ENCODE results near the gene UCKL1.

The UCKL1 gene

GRCh38 chr20:63945031-63945658 is 11.1 kb downstream of the UCKL1 start:
- no peak overlapping the region for H3K4me3 ChIP-seq (ENCODE audit: low read depth, low read length)
- TF ChIP-seq CTCF (IDR thresholded peaks at IDR 0.05; ENCODE audit: insufficient read depth, low read depth, low read length, missing control alignments), result no peak
- no peak for DNase-seq (ENCODE audit: low read depth)

GRCh38 chr20:63944078-63944941 is 11.9 kb downstream of the UCKL1 start:
- no peak for TF ChIP-seq CTCF (IDR thresholded peaks at IDR 0.05; ENCODE audit: insufficient read depth, low read depth, low read length, missing control alignments)
- no peak for DNase-seq (ENCODE audit: low read depth)
- no peak overlapping the region for H3K4me3 ChIP-seq (ENCODE audit: low read depth, low read length)

GRCh38 chr20:63943808-63944077 is 12.5 kb downstream of the UCKL1 start:
- TF ChIP-seq CTCF (IDR thresholded peaks at IDR 0.05; ENCODE audit: insufficient read depth, low read depth, low read length, missing control alignments), result no peak

GRCh38 chr20:63942969-63943807 is 13.0 kb downstream of the UCKL1 start:
- DNase-seq (ENCODE audit: low read depth), result no peak
- TF ChIP-seq CTCF (IDR thresholded peaks at IDR 0.05; ENCODE audit: insufficient read depth, low read depth, low read length, missing control alignments), result no peak
- H3K4me3 ChIP-seq (ENCODE audit: low read depth, low read length), result no peak overlapping the region

More at GRCh38 chr20:63943808-63944077, 12.5 kb downstream of the UCKL1 start:
- no peak overlapping the region for H3K4me3 ChIP-seq (ENCODE audit: low read depth, low read length)
- no peak for DNase-seq (ENCODE audit: low read depth)

- peak; percentile 66 for DNase-seq (ENCODE audit: low read depth)
- no peak overlapping the region for H3K4me3 ChIP-seq (ENCODE audit: low read depth, low read length)
- TF ChIP-seq CTCF (IDR thresholded peaks at IDR 0.05; ENCODE audit: insufficient read depth, low read depth, low read length, missing control alignments), result no peak
These were observed 13.8 kb downstream of the UCKL1 start for GRCh38 chr20:63942250-63942951.

- H3K4me3 ChIP-seq (ENCODE audit: low read depth, low read length), result no peak overlapping the region
- DNase-seq (ENCODE audit: low read depth), result peak; percentile 83
- TF ChIP-seq CTCF (IDR thresholded peaks at IDR 0.05; ENCODE audit: insufficient read depth, low read depth, low read length, missing control alignments), result no peak
These were observed 14.7 kb downstream of the UCKL1 start for GRCh38 chr20:63941282-63942081.
